GM18519 (cell line): ENCODE data around the gene KLRC4.
"Not testable (repeated sequence)": the region's sequence is repeated elsewhere in the genome, so short reads cannot be mapped to it uniquely, and the experiment has no call there.

Experiments used
- ATAC-seq: cut with Tn5 transposase; IDR thresholded peaks from one replicate; pipeline ENCODE4 v1.9.1; 2021; ENCODE audit warnings: mild to moderate bottlenecking, moderate library complexity; ENCODE audit not compliant: unreplicated experiment, low FRiP score

Gene KLRC4

DNA sequence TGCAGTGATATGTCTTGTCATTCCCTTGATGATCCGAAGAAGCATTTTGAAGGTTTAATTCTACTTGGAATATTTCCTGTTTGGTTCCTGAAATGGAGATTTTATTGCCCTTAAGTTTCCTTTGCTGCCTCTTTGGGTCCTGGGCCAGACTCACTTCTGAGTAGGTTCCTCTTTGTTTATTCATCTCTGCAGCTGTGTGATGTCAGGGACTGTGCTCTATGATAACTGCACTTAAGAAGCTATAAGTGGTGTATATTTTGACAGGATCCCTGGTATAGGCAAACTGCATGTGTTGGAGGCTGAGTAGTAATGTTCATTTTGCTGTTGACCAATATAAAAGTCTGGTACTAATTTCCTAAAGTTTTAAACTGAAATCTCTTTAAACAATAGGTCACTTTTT, at the start of gene KLRC4:
Gene KLRC4 (minus strand): TSS at position 366 of the 400 bp plus-strand sequence. CDS start 182 bp downstream, at position 184.
- ATAC-seq = no peak

- no peak for ATAC-seq
Measured at GRCh38 chr12:10457760-10458159, 48.2 kb upstream of the KLRC4 start.

GRCh38 chr12:10456856-10457255, 47.3 kb upstream of the KLRC4 start:
- ATAC-seq = no peak

GRCh38 chr12:10455766-10456165, 46.2 kb upstream of the KLRC4 start:
- no peak for ATAC-seq

DNA sequence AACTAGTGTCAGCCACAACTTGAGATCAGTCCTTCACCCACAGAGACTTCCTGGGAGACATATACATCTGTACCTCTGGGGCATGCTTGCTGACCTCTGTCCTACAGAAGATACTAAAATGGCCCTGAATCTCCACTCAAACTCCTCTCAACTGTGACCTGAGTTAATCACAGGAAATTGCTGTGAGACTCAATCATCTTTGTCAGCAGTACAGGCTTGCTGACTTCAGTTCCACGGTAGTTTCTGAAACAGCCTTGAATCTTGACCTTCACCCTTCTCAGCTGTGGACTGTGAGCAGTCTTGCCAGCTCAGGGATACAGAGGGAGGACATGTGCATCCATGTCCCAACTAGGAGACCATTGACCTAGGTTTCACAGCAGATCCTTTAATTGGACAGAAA, 45.0 kb upstream of the KLRC4 start:
- no peak for ATAC-seq

GRCh38 chr12:10453156-10453555, 43.6 kb upstream of the KLRC4 start, which contains the start of gene KLRC1:
Gene KLRC1, minus strand, starts transcription at chr12:10453377. Its CDS starts 2,221 bp downstream, at chr12:10451156.
- ATAC-seq = no peak

- ATAC-seq = no peak
Measured at GRCh38 chr12:10448236-10448635, 38.7 kb upstream of the KLRC4 start.

- ATAC-seq = not testable (repeated sequence)
Measured at GRCh38 chr12:10446052-10446451, 36.5 kb upstream of the KLRC4 start.

DNA sequence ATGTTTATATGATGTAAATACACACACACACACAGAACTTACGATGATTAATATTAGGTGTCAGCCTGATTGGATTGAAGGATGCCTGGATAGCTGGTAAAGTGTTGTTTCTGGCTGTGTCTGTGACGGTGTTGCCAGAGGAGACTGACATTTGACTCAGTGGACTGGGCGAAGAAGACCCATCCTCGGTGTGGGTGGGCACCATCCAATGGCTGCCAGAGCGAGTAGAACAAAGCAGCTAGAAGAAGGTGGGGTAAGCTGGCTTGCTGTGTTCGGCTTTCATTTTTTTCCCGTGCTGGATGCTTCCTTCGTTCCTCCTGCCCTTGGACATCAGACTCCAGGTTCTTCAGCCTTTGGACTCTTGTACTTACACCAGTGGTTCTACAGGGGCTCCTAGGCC, 31.6 kb upstream of the KLRC4 start:
- not testable (repeated sequence) for ATAC-seq

DNA sequence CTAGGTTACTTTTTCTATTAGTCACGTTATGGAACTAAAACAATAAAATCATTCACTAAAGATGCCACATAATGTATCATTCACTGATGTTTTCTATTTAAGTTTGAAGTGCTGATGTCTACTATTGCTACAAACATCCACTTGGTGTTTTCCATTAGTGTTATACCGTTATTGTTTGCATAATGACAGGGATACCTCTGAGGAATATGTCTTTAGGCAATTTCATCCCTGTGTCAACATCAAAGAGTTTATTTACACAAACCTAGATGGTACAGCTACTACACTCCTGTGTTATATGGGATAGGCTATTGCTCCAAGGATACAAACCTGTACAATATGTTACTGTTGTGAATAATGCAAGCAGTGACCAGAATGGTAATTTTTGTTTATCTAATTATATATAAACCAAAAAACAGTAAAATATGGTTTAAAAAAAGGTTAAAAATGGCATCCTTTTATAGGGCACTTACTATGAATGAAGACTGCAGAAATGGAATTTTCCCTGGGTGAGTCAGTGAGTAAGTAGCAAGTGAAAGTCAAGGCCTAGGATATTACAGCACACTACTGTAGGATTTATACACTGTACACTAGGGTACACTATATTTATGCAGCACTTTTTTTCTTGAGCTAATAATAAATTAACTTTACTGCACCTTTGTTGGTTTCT, 30.2 kb upstream of the KLRC4 start:
- not testable (repeated sequence) for ATAC-seq

DNA sequence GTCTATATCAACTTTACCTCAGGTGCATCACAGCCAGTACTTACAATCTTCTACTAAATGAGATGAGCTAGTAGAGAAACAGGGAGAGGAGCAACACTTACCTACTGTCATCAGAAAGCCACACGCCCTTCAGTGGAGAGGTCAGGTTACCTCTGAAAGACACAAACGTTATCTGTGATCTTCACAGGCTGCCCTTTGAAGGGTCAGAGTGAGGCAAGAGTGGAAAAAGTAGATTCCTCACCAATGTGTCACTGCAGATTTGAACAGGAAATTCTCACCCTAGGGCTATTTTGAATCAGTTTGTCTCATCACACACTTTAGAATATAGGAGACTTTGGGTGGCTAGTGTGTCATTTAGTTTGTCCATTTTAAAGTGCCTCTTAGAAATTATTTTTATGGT, 28.0 kb upstream of the KLRC4 start:
- ATAC-seq = not testable (repeated sequence)

DNA sequence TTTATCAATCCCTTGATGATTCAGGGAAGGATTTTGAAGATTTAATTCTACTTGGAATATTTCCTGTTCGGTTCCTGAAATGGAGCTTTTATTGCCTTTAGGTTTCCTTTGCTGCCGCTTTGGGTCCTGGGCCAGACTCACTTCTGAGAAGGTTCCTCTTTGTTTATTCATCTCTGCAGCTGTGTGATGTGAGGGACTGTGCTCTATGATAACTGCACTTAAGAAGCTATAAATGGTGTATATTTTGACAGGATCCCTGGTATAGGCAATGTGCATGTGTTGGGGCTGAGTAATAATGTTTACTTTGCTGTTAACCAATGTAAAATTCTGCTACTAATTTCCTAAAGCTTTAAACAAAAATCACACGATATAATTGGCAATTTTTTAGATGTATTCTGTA, 26.3 kb upstream of the KLRC4 start, which contains the start of gene KLRC2:
Gene KLRC2 (minus strand): TSS at position 195 of the 400 bp plus-strand sequence. CDS start 24 bp downstream, at position 171.
- not testable (repeated sequence) for ATAC-seq

DNA sequence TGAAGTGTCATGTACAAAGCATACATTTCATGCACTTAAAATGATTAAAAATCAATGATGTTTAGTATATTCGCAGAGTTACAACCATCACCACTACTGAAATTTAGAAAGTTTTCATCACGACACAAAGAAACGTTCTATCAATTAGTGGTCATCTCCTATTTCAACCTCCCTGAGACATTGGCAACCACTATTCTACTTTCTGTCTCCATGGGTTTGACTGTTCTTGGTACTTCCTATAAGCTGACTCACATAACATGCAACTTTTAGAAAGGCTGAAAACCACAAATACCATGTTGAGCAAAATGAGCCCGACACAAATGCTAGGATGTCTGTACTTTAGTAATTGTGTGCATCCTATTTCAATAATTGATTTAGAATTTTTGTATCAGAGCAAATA, 21.1 kb upstream of the KLRC4 start:
- ATAC-seq = not testable (repeated sequence)

DNA sequence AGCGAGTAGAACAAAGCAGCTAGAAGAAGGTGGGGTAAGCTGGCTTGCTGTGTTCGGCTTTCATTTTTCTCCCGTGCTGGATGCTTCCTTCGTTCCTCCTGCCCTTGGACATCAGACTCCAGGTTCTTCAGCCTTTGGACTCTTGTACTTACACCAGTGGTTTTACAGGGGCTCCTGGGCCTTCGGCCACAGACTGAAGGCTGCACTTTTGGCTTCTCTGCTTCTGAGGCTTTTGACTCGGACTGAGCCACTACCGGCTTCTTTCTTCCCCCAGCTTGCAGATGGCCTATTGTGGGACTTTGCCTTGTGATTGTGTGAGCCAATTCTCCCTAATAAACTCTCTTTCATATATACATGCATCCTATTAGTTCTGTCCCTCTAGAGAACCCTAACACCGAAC, 16.4 kb upstream of the KLRC4 start:
- ATAC-seq = not testable (repeated sequence)

- not testable (repeated sequence) for ATAC-seq
Measured at GRCh38 chr12:10424260-10424899, 14.8 kb upstream of the KLRC4 start.

- not testable (repeated sequence) for ATAC-seq
Measured at GRCh38 chr12:10422159-10422558, 12.6 kb upstream of the KLRC4 start.

- ATAC-seq = not testable (repeated sequence)
Measured at GRCh38 chr12:10420334-10420733, 10.8 kb upstream of the KLRC4 start, which contains the start of gene KLRC3. Gene KLRC3, minus strand, starts transcription at chr12:10420595. Its CDS starts 45 bp downstream, at chr12:10420550.

DNA sequence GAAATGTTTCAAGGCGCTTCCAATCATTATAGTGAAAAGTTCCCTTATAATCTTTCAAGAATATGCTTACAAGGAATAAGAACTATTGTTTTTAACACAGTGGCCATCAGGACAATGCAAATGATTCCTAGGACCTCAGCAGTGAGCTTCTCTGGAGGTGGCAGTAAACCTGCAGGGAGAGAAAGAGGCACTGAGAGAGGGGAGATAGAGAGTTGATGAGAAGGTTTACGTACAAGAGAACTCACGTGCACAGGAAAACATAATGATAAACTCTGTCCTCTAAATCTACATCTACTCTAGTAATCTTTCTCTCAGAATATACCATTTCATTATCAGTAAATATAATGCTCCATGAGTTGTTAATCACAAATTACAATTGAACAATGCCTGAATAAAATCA, 715 bp downstream of the KLRC4 start:
- ATAC-seq = no peak

- no peak for ATAC-seq
Measured at GRCh38 chr12:10406725-10407124, 2.8 kb downstream of the KLRC4 start.

DNA sequence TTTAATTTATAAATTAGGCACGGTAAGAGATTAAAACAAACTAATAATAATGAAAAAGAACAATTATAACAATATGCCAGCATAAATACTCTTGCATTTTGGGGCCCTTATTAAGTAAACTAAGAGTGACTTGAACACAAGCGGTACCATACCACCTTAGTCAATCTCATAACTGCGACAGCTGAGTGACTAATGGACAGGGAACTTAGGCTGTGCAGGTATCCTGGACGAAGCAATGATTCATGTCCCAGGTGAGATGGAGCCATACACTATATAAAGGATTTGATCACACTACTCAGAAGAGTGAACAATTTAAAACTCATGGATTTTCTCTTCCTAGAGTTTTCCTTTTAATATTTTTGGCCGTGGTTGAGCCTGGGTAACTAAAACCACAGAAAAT, 4.3 kb downstream of the KLRC4 start:
- ATAC-seq = no peak

DNA sequence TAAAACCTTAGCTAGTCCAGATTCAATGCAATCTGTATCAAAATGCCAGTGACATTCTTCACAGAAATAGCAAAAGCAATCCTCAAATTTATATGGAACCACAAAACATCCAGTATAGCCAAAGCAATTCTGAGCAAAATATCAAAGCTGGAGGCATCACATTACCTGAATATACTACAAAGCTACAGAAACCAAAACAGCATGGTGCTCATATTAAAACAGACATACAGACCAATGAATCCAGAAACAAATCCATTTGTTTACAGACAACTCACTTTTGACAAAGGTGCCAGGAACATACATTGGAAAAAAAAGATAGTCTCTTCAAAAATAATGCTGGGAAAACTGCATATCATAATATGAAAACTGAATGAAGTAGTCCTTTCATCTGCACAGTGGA, 4.8 kb downstream of the KLRC4 start:
- ATAC-seq = no peak

- no peak for ATAC-seq
Measured at GRCh38 chr12:10400829-10401228, 8.7 kb downstream of the KLRC4 start.
